Neural progenitor cell (in vitro differentiated cells): ENCODE measurements around the gene SDCCAG8. TPM values are rescaled to one million over a fixed set of nuclear protein-coding genes. Genes with fewer than 3 reads are reported as not detected.

Experiments used
- DNase-seq: peaks from one replicate; pipeline ENCODE4 v3.0.0-alpha.2; 2016; ENCODE audit warnings: low spot score
- H2AFZ ChIP-seq: fragments of 200-600 bp; sonication (generic); replicated peaks from 2 replicates; pipeline ENCODE4 v1.6.1; 2016; ENCODE audit warnings: antibody characterized with exemption
- H3F3A ChIP-seq: fragments of 200-600 bp; sonication (generic); 2 replicates; pipeline ENCODE4 v1.6.1; 2016; ENCODE audit warnings: antibody characterized with exemption, low read depth
- H3K27ac ChIP-seq: fragments of 200-600 bp; sonication (generic); 2 replicates; pipeline ENCODE4 v1.5.1; 2016; ENCODE audit warnings: mild to moderate bottlenecking
- H3K27me3 ChIP-seq: fragments of 200-600 bp; sonication (generic); 2 replicates; pipeline ENCODE4 v1.6.1; 2016; ENCODE audit warnings: mild to moderate bottlenecking, moderate library complexity
- H3K36me3 ChIP-seq: fragments of 200-600 bp; sonication (generic); 2 replicates; pipeline ENCODE4 v1.5.1; 2016
- H3K4me1 ChIP-seq: fragments of 200-600 bp; sonication (generic); 2 replicates; pipeline ENCODE4 v1.6.1; 2016; ENCODE audit warnings: mixed run types
- H3K4me2 ChIP-seq: fragments of 200-600 bp; sonication (generic); 2 replicates; pipeline ENCODE4 v1.6.1; 2016
- H3K4me3 ChIP-seq: fragments of 200-600 bp; sonication (generic); 2 replicates; pipeline ENCODE4 v1.5.1; 2016
- H3K79me2 ChIP-seq: fragments of 200-600 bp; sonication (generic); 2 replicates; pipeline ENCODE4 v1.6.1; 2016; ENCODE audit warnings: low read depth
- H3K9ac ChIP-seq: fragments of 200-600 bp; sonication (generic); 2 replicates; pipeline ENCODE4 v1.6.1; 2016
- H3K9me3 ChIP-seq: fragments of 200-600 bp; sonication (generic); 2 replicates; pipeline ENCODE4 v1.5.1; 2016; ENCODE audit warnings: low read depth
- H4K20me1 ChIP-seq: fragments of 200-600 bp; sonication (generic); 2 replicates; pipeline ENCODE4 v1.6.1; 2016; ENCODE audit warnings: low read depth
- H3K27ac Mint-ChIP-seq: 3 replicates; pipeline ENCODE4 v1.8.0; 2021; ENCODE audit warnings: mixed read lengths
- H3K27me3 Mint-ChIP-seq: 2 replicates; pipeline ENCODE4 v1.8.0; 2022; ENCODE audit warnings: low read depth, mild to moderate bottlenecking, inconsistent platforms, moderate library complexity, mixed read lengths; ENCODE audit not compliant: insufficient read depth
- H3K36me3 Mint-ChIP-seq: 3 replicates; pipeline ENCODE4 v1.8.0; 2021; ENCODE audit warnings: mixed read lengths
- H3K4me1 Mint-ChIP-seq: 3 replicates; pipeline ENCODE4 v1.8.0; 2021; ENCODE audit warnings: mixed read lengths
- H3K4me3 Mint-ChIP-seq: 3 replicates; pipeline ENCODE4 v1.8.0; 2021; ENCODE audit warnings: mild to moderate bottlenecking, moderate library complexity, mixed read lengths
- H3K9me3 Mint-ChIP-seq: 3 replicates; pipeline ENCODE4 v1.8.0; 2020; ENCODE audit warnings: mixed read lengths
- CTCF ChIP-seq: fragments of 200-600 bp; sonication (generic); IDR thresholded peaks from 2 replicates; pipeline ENCODE4 v1.5.1; 2017; ENCODE audit warnings: antibody characterized with exemption, mild to moderate bottlenecking
- EZH2 ChIP-seq: fragments of 200-600 bp; sonication (generic); IDR thresholded peaks from 2 replicates; pipeline ENCODE4 v1.6.1; 2017; ENCODE audit warnings: antibody characterized with exemption, mild to moderate bottlenecking, moderate library complexity
- EZH2phosphoT487 ChIP-seq: fragments of 200-600 bp; sonication (generic); IDR thresholded peaks from 2 replicates; pipeline ENCODE4 v1.6.1; 2017; ENCODE audit warnings: antibody characterized with exemption
- total RNA-seq: library from RNA; depleted of rRNA; stranded (reverse); fragments of >200 nt; gene quantifications from 2 replicates; pipeline ENCODE4 v1.2.3, GENCODE V29; 2015; ENCODE audit warnings: low replicate concordance

Gene SDCCAG8
- total RNA-seq, 1 donor from 2014 or later = 30.3 TPM

GRCh38 chr1:243261390-243261789 is 5.5 kb downstream of the SDCCAG8 start:
- H3K4me2 ChIP-seq = no peak overlapping the region
- H3K79me2 ChIP-seq = peaks cover 14% of the 10 kb centered on the region
- Mint-ChIP-seq H3K36me3 (peaks cover 3% of the 10 kb centered on the region), H3K9me3 (no peaks in the 10 kb centered on the region), H3K4me3 (no peak overlapping the region), H3K27ac (no peak overlapping the region), H3K4me1 (peaks cover 4% of the 10 kb centered on the region), H3K27me3 (no peaks in the 10 kb centered on the region)
- no peak for DNase-seq
- H3K4me1 ChIP-seq = peaks cover 7% of the 10 kb centered on the region
- no peak overlapping the region for H3K9ac ChIP-seq
- no peaks in the 10 kb centered on the region for H3K27me3 ChIP-seq
- no peak overlapping the region for H3K27ac ChIP-seq
- no peaks in the 10 kb centered on the region for H3F3A ChIP-seq
- H4K20me1 ChIP-seq = no peaks in the 10 kb centered on the region
- H3K4me3 ChIP-seq = no peak overlapping the region
- no peak overlapping the region for H2AFZ ChIP-seq
- TF ChIP-seq CTCF = no peak
- TF ChIP-seq EZH2phosphoT487 = no peak
- TF ChIP-seq EZH2 = no peak
- no peaks in the 10 kb centered on the region for H3K36me3 ChIP-seq
- no peaks in the 10 kb centered on the region for H3K9me3 ChIP-seq

- no peaks in the 10 kb centered on the region for H4K20me1 ChIP-seq
- TF ChIP-seq EZH2phosphoT487 = no peak
- H3K27ac ChIP-seq = no peak overlapping the region
- no peaks in the 10 kb centered on the region for H3K27me3 Mint-ChIP-seq
- no peak overlapping the region for H3K4me2 ChIP-seq
- H3K36me3 ChIP-seq = no peaks in the 10 kb centered on the region
- no peaks in the 10 kb centered on the region for H3K9me3 ChIP-seq
- no peak overlapping the region for H3K4me3 ChIP-seq
- no peaks in the 10 kb centered on the region for H3K79me2 ChIP-seq
- peaks cover 4% of the 10 kb centered on the region for H3K4me1 ChIP-seq
- H3K9me3 Mint-ChIP-seq = no peaks in the 10 kb centered on the region
- no peak overlapping the region for H3K4me3 Mint-ChIP-seq
- H3K9ac ChIP-seq = no peak overlapping the region
- no peak for DNase-seq
- no peaks in the 10 kb centered on the region for H3F3A ChIP-seq
- no peak overlapping the region for H3K27ac Mint-ChIP-seq
- H3K27me3 ChIP-seq = no peaks in the 10 kb centered on the region
- H3K36me3 Mint-ChIP-seq = peaks cover 6% of the 10 kb centered on the region
- peaks cover 10% of the 10 kb centered on the region for H3K4me1 Mint-ChIP-seq
- no peak overlapping the region for H2AFZ ChIP-seq
Observed at GRCh38 chr1:243264717-243265116, 8.9 kb downstream of the SDCCAG8 start.

DNA sequence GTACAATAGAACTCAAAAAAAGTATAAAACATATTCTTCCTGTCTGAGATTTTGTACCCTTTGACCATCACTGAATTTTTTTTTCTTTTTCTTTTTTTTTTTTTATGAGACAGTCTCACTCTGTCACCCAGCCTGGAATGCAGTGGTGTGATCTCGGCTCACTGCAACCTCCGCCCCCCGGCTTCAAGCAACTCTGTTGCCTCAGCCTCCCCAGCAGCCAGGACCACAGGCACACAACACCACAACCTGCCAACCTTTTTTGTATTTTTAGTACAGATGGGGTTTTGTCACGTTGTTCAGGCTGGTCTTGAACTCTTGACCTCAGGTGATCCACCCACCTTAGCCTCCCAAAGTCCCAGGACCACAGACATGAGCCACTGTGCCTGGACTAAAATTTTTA is 10.4 kb downstream of the SDCCAG8 start:
- Histone ChIP-seq H3K27ac (no peak overlapping the region), H3K4me2 (no peak overlapping the region), H3K9ac (no peak overlapping the region), H3K27me3 (no peaks in the 10 kb centered on the region), H3K4me1 (peaks cover 4% of the 10 kb centered on the region), H3K36me3 (no peaks in the 10 kb centered on the region), H3K79me2 (no peaks in the 10 kb centered on the region), H3K9me3 (no peaks in the 10 kb centered on the region), H3F3A (no peaks in the 10 kb centered on the region), H2AFZ (no peak overlapping the region), H4K20me1 (no peaks in the 10 kb centered on the region), H3K4me3 (no peak overlapping the region)
- no peaks in the 10 kb centered on the region for H3K9me3 Mint-ChIP-seq
- peaks cover 6% of the 10 kb centered on the region for H3K36me3 Mint-ChIP-seq
- no peak overlapping the region for H3K4me3 Mint-ChIP-seq
- peaks cover 10% of the 10 kb centered on the region for H3K4me1 Mint-ChIP-seq
- H3K27me3 Mint-ChIP-seq = no peaks in the 10 kb centered on the region
- no peak for TF ChIP-seq EZH2
- TF ChIP-seq CTCF = no peak
- no peak for TF ChIP-seq EZH2phosphoT487
- no peak for DNase-seq
- no peak overlapping the region for H3K27ac Mint-ChIP-seq

GRCh38 chr1:243267471-243267880 is 11.6 kb downstream of the SDCCAG8 start:
- H3K36me3 Mint-ChIP-seq = peaks cover 6% of the 10 kb centered on the region
- Histone ChIP-seq H3K27ac (no peak overlapping the region), H3K79me2 (no peaks in the 10 kb centered on the region), H3K9me3 (no peaks in the 10 kb centered on the region), H2AFZ (no peak overlapping the region), H3K36me3 (no peaks in the 10 kb centered on the region), H3K4me3 (no peak overlapping the region), H3K4me1 (peaks cover 4% of the 10 kb centered on the region), H3K9ac (no peak overlapping the region), H3K4me2 (no peak overlapping the region), H3K27me3 (no peaks in the 10 kb centered on the region), H3F3A (no peaks in the 10 kb centered on the region), H4K20me1 (no peaks in the 10 kb centered on the region)
- TF ChIP-seq EZH2phosphoT487 (no peak), EZH2 (no peak), CTCF (no peak)
- no peaks in the 10 kb centered on the region for H3K9me3 Mint-ChIP-seq
- no peak overlapping the region for H3K4me3 Mint-ChIP-seq
- DNase-seq = no peak
- H3K27ac Mint-ChIP-seq = no peak overlapping the region
- peaks cover 10% of the 10 kb centered on the region for H3K4me1 Mint-ChIP-seq
- H3K27me3 Mint-ChIP-seq = no peaks in the 10 kb centered on the region
